GM18909 (cell line): ENCODE measurements around the gene ZCCHC17.

Experiments
- ATAC-seq: cut with Tn5 transposase; IDR thresholded peaks from one replicate; pipeline ENCODE4 v1.9.1; 2021; ENCODE audit warnings: mild to moderate bottlenecking; ENCODE audit not compliant: unreplicated experiment, poor library complexity

The ZCCHC17 gene

GRCh38 chr1:31366796-31367195 is 70.0 kb downstream of the ZCCHC17 start:
- ATAC-seq, result no peak

DNA sequence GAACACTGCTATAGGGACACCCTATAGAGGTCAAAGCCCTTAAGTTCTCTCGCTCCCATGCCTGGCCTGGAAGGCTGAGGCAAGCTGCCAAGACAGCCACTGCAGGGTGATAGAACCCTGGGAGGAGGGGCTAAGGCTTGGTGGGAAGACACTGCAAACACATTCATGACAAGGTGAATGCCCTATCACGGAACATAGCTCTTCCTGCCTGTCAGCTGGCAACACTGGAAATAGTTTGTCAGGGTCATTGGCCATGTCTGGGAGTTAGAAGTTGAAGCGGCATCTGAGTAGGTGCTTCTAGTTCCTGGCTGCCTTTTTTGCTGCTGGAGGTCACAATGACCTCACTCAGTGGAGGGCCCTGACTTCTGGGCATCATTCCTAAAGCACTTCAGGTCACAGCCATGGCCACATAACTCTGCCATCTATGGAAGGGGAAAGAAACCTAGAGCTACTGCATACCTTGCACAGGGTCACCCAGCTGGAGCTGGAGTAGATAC is 71.8 kb downstream of the ZCCHC17 start:
- no peak for ATAC-seq

GRCh38 chr1:31370021-31370420 is 73.2 kb downstream of the ZCCHC17 start:
- no peak for ATAC-seq

DNA sequence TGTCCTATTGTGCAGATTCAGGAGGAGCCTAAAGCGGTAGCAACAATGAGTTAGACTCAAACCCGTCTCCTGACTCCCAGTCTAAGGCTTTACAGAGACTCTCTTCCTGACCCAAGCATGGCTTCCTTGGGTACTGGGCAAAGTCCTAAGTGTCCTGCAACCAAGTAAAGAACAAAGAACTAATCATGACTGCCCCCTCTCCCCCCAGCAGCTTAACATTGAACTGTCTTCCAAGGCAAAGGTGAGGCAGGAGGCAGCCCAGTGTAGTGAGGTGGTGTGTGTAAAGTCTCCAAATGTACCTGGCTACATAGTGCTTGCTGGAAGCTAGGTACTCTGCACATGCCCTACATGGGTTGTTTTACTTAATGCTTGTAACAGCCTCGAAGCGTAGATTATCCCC is 73.7 kb downstream of the ZCCHC17 start:
- no peak for ATAC-seq

DNA sequence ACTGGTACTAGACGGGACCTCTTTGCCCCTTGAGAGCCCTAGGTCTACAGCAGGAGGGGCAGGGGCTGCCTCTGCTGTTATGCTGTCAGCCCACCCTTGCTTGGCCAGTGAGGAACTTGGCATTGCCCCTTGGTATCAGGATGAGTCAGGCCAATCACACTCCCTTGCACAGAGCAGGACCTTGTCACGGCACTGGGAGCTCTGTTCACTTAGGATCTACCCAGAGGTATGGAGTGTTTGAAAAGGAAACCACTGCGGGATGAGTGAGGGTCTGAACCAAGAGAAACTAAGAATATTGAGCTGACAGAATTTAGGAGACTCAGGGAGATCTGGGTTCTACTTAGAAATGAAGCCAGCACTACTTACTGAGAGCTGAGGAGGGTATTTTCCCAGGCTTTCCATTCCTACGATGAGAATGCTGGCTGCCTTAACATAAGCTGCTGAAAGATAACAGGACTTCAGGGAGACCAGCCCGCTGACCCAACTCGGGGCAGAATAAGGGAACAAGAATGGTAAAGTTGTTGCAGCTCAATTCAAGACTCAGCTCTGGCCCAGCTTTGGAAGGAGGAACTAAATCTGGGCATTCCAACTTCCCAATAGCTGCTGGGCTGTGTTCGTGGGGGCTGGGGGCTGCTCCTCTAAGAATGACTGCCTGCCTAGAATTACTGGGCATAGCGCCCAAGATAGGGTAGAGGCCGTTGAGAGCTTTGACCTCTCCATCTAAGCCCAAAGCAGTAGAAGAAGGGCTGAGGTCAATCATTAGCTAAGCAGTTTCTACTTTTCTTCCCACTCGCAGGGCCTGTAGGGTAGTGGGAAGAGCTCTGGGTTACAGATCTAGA is 74.5 kb downstream of the ZCCHC17 start:
- ATAC-seq, result no peak

GRCh38 chr1:31372051-31372450 is 75.2 kb downstream of the ZCCHC17 start:
- ATAC-seq, result no peak

DNA sequence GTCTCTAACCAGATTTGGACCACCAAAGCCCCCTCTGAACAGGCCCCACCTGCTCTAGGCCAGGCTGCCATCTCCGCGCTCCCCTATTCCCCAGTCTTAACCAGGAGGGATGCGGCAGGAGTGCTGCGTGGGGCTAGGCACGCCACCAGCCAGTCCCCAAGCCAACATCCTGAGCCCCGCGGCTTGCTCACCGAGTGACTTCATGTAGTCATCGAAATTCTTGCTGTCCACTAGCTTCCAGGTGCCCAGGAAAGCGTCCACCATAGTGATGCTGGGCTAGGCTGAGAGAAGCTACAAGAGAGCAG is 75.9 kb downstream of the ZCCHC17 start:
- ATAC-seq, result no peak

DNA sequence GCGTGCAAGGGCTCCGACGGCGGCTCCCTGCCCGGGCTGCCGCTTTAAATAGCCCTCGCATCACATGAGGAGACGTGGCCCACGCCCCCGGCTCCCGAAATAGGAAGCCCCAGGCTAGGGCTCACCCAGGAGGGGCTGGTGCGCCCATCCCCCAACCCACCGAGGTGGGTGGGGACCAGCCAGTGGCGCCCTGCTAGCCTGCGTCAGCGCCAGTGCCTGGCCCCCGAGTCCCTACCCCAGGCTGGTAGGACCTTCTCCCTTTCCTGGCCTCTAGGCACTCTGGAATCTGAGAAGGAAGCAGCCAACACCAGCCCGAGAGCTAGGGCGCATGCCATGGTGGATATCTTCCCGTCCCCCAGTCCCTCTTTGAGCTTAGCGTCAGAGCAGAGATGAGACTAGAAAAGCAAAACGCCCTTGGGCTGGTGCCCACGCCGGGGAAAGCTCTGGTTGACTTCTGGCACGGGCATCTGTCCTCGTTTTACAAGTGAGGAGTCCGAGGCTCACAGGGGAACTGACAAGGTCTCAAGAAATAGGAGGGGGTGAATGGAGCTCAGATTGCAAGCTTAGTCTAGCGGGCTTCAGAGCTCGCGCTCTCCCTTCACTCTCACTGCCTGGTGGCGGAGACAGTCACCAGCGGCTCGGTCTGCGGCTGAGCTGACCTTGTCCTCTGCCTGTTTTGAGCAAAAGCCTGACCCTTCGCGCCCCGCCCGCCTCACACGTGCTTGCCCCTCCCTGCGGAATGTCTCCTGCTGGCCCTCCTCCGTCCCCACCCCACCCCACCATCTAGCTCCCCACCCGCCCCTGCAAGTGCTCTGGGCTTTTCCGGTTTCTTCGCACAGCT is 76.4 kb downstream of the ZCCHC17 start, which contains the start of gene FABP3:
FABP3 (minus strand) TSS at position 21 of the 841 bp plus-strand sequence. CDS start 62 bp downstream, outside the sequence.
- ATAC-seq, result no peak

DNA sequence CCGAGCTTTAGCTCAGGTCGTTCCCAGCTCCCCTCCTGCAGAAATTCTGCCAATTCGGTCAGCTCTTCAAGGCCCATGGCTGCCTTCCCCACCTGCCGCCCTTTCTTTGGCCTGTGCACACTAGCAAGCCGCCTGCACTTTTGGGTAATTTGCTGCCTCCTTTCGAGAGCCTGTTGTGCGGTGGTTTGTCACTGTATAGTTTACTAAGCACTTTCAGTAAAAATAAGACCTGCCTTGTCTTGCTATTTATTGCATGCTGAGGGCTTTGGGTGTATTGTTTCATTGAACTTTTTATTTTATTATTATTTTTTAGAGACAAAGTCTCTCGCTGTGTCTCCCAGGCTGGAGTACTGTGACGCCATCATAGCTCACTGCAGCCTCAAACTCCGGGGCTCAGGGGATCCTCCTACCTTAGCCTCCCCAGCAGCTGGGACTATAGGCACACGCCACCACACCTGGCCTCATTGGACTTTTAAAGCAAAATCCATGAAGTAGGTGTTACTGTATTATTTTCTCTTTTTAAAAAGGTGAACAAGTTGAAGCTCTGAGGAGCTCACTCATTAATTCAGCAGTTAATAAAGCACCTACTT is 77.2 kb downstream of the ZCCHC17 start:
- ATAC-seq, result no peak

DNA sequence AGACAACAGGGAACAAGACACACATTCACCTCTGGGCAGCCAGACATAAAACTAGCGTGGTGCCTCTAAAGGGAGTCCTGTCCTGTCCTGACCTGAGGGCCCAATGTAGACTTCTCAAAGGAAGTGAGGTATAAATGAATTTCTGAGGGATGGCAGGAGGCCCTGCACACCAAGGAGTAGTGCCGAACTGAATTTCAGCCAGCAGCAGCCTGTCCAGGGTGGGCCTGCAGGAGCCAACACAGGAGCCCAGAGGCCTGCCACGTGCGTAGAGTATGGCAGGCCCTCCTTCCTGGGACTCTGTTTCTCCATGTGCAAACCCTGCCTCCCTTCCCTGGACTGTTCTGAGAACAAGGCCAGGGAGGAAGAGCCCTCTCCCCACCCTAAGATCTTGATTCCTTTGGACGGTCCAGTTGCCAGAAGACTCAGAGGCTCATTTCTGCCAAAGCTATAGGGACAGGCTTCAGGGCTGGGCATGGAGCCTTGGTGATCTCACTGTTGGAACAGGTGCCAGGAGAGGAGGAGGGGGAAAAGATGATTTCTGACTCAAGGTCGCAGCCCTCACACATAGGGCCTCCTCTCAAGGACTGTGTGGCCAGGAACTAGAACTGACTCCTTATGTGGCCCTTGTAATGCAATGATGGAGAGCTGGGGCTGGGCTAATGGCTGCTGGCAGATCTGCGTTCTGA is 77.8 kb downstream of the ZCCHC17 start:
- ATAC-seq, result no peak

GRCh38 chr1:31376375-31377134 is 79.7 kb downstream of the ZCCHC17 start:
- ATAC-seq, result no peak

GRCh38 chr1:31377364-31377863 is 80.6 kb downstream of the ZCCHC17 start:
- ATAC-seq, result no peak

GRCh38 chr1:31378001-31378400 is 81.2 kb downstream of the ZCCHC17 start:
- ATAC-seq, result no peak

GRCh38 chr1:31380181-31380580 is 83.3 kb downstream of the ZCCHC17 start:
- ATAC-seq, result no peak

- ATAC-seq, result no peak
Measured at GRCh38 chr1:31381394-31382294, 84.8 kb downstream of the ZCCHC17 start.

DNA sequence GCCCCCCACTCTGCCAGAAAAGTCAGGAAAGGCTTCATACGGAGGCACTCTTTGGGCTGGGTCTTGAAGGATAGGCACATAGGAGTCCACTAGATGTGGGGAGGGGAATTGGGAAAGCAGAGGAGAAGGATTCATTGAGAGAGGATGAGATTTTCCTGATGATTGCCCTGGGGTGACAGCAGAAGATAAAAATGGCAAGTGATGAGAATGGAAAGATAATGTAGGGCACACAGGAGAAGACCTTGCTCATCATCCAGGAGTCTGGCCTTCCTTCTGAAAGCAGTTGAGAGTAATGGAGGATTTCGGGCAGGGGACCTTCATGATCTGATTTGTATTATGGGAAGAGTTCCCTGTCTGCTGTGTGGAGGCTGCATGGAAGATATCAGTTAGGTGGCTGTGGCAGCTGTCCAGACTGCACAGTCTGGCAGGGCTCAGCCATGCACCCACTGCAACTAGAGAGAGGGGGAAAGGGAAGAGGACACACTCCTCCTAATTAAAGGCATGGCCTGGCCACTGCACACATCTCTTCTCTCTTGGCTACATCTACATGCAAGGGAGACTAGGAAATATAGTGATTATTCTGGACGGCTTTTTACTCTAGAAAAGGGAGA is 85.7 kb downstream of the ZCCHC17 start:
- no peak for ATAC-seq

GRCh38 chr1:31383967-31384366 is 87.1 kb downstream of the ZCCHC17 start:
- ATAC-seq, result no peak
